NCI-H2196 (cell line): ENCODE measurements around the gene EXOC2.

Experiments used
- DNase-seq: peaks from one replicate; lab custom pipeline; 2025; ENCODE audit not compliant: unreplicated experiment; lab: John Stamatoyannopoulos, UW

The EXOC2 gene

DNA sequence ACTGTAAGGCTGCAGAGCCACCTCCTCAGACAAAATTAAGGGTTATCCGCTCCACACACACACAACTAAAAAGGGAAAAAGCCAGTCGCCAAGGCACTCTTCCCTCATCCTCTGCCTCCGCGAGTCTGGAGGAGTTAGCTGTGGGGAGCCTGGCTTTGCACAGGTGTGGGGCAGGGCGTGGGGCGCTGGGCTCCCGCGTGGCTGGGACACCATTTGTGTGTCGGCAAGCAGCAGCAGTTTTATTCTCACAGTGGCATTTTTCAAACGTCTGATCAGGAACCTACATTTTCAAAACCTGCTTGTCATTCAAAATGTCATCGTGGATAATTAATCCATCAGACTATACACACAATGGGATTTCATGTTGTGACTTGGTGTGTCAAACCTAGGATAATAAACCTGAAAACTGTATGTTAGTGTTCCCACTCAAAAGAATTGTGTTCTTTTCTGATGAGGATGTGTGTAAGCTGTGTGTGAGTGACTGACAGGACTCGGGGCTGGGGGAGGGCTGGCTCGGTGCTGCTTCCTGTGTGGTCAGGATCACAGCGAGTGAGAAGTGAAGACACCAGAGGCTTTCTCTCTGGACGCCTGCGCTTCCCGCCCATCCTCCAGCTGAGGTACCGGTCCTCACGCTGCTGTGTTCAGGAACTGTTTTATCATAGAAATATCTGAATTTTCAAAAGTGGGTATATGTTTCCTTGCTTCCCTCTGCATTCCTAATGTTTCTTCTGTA lies 218.3 kb downstream of the EXOC2 start:
- DNase-seq, result no peak

DNA sequence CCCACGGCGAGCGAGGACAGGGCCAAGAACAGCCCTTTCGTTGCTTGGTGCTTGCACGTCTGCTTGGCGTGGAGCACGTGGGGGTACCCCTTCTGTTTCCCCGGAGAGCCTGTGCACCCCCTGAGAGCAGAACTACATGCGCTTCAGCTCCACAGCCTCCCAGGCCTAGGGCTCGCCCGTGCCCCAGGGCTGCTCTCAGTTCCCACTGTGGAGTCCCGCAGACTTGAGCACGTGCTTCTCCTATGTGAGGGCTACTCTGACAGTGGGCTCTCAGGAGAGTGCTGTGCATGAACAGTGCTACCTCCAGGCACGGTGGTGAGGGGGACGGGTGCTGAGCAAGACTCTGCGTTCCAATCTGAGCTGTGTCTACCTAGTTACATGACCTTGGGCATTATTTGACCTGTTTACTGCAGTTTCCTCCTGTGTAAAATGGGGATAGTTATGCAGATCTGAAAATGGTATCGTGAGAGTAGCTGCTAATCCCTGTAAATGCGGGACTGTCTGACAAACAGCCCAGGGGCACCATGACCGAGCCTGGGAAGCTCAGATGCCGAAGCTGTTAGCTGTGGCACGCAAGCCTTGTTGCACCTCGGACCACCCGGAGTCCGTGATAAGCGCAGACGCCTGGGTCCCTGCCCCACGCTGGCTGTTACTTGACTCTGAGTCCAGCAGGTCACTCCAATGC lies 219.0 kb downstream of the EXOC2 start:
- DNase-seq, result no peak

DNA sequence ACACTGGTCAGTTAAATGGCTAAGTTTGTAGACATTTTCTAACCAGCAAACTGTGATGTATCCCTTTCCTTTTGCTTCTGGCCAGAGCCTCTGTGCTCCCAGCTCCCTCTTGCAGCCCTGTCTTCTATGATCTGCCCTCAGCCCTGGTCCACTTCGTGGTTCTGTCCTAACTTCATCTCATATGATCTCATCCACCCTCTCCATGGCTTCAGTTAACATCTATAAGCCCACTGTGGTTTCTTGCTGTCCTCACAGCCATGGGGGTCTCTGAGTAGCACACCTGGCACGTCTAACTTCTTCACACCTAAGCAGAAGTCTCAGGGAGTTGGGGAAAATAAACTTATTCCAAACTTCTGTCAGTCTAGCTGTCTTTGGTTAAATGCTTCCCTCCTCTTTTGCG lies 219.6 kb downstream of the EXOC2 start:
- no peak for DNase-seq

DNA sequence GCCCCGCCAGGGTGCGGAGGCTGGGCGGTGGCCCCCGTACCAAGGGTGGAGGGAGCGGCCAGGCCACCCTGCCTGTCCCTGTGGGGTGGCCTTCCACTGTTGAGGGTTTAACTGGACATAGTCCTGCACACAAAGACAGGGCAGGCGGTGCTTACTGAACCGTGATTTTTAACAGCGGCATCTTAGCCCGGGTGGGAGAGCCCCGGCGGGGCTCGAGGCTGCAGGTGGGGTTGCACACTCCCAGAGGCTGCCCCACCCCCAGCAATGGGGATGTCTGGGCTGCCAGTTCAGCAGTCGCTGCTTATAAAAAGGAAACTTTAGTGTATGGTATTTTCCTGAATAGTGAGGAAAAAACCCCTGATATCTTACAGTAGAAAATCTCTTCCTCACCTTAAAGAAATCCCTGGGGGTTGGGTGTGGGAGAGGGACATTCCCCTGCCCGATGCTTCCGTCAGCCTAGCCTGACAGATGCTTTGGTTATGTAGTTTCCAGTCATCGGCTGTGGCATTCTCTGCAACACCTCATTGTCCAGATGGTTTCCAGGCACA lies 222.0 kb downstream of the EXOC2 start:
- DNase-seq, result no peak

DNA sequence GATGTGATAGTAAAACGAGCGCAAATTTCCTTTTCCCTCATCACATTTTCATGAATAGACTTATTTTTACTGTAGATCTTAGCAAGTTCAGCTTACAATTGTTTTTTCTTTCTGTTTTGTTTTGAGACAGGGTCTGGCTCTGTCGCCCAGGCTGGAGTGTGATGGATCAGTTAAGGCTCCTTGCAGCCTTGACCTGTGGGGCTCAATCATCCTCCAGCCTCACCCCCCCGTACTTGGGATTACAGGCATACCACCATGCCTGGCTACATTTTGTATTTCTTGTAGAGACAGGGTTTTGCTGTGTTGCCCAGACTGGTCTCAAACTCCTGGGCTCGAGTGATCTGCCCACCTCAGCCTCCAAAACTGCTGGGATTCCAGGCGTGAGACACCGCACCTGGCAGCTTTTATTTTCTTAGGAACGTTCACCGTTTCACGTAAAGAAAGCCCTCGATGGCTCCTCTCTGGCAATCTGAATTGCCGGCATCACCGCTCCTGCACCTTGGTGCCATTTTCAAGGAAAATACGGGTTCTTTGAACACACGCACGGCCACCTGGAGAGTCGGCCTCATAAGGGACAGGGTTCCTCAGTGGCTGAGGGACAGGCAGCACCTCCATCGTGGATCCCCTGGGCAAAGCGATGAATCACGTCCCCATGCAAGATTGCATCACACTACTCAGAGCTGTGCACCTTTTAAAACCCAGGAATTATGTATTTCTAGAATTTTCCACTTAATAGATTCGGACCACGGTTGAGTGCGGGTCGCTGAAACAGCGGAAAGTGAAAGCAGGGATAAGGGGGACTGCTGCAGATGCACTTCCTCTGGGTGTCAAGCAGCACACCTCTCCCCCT lies 222.7 kb downstream of the EXOC2 start:
- DNase-seq, result no peak

DNA sequence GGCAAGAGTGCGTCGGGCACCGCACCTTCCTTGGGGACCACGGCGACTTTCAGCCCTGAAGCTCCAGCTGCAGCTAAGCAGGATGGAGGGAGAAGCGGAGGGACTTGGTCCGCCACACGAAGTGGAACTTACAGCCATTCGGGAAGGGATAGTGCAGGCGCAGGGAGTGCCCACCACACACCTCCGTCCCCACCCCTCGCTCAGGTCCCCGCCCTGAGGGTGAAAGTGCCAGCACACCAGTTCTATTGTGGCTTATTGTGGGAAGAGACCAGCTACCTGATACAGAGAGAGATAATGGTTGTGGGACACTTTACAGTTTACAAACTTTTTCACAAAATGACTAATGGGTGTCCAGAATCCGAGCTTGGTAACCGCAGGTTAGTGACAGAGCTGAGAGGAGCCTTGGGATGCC lies 225.3 kb downstream of the EXOC2 start:
- no peak for DNase-seq

DNA sequence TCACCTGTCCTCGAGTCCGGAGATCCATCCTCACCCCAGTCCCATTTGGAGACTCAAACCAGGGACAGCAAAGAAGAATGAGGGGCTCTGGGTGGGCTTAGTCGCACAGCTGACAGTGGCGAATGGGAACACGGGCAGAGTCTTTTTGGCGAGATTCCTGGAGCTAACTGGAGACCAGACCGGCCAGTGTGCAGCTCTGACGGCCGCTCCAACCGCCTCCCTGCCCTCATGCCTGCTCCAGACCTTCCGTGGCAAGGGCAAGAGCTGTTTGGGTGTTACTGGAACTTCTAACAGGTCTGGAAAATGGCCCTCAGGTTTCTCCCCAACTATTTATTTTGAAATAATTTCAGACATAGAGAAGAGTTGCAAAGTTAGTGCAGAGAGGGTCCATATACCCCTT lies 225.8 kb downstream of the EXOC2 start:
- DNase-seq, result no peak

DNA sequence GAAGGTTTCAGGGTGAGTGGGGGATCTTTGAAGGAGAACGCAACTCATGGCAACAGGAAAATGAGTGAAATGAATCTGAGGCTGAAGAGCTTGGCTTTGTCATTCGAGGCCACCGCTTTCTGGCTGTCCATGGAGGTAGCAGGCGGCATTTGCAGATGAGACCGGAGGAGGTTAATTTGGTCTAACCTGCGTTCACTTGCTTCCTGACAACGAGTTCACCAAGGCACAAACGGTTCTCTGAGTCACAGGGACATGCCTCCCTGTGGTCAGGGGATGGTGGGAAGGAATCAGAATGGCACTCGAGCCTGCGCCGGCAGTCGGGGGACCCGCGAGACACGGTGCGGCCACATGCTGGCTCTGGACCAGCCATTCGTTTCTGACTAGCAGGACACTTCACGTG lies 226.4 kb downstream of the EXOC2 start:
- no peak for DNase-seq

DNA sequence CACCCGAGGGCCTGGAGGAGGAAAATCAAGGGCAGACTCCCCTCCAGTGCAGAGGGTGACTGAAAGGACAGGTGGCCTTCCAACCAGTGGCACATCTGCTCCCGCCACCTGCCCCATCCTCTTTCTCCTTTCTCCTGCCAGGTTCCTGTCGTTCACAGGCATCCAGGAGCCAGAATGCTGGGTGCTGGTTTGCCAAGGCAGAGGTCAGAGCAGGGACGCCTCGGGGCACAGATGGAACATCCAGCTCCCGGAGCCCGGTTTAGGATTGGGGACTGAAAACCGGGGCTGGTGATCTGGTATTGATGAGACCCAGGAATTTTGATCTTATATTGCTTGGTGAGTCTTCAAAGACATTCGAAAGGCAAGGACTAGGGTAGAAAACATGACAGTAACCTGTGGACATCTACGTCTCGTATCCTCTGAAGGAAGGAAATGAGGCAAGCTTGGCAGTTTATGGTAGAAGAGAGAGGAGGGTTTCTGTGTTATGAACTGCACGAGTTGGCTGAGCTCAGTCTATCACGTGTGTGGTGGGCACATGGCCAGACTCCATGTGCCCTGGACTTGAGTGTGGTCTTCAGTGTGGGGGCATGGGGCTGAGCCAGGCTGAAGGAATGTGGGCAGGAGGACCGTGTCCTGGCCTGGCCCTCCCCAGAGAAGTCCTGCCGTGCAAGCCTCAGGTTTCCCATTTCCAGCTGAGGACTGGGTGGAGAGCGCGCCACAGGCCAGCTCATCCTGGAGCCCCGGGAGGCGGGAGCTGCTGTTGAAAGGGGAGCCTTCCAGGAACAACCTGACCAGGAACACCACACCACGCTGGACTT lies 227.2 kb downstream of the EXOC2 start:
- no peak for DNase-seq

DNA sequence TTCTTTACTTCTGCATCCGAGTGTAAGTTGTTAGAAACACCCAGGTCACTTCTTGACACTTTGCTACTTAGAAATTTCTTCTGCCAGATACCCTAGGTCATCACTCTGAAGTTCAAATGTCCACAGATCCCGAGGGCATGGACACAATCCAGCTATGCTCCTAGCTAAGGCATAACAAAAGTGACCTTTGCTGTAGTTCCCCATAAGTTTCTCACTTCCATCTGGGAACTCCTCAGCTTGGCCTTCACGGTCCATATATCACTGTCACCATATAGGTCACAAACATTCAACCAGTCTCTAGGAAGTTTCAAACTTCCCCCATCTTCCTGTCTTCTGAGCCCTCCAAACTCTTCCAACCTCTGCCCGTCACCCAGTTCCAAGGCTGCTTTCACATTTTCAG lies 236.1 kb downstream of the EXOC2 start:
- no peak for DNase-seq

DNA sequence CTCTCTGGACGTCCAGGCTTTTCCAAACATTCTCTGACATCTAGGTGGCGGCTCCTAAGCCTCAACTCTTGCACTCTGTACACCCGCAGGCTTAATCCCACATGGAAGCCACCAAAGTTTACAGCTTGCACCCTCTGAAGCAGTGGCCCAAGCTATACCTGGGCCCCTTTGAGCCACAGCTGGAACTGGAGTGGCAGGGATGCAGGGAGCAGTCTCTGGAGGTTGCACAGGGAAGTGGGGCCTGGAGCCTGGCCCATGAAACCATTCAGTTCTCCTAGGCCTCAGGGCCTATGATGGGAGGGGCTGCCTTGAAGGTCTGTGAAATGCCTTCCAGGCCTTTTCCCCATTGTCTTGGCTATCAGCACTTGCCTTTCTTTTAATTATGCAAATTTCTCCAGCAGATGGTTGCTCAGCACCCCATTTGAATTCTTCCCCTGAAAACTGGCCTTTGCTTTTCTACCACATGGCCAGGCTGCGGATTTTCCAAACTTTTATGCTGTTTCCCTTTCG lies 236.5 kb downstream of the EXOC2 start:
- no peak for DNase-seq

DNA sequence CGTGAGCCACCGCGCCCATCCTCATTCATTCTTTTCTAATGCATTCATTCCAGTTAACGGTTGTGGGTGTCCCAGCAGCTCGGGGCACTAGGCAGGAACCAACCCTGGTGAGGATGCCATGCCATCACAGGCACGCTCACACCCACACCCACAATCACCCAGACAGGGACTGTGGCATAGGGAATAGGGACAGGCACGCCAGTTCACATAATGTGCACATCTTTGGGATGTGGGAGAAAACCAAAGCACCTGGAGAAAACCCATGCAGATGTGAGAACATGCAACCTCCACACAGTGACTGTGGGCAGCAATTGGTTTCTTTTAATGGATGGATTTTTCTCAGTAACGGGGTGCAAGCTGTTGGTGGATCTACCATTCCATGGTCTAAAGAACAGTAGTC lies 237.1 kb downstream of the EXOC2 start:
- no peak for DNase-seq

DNA sequence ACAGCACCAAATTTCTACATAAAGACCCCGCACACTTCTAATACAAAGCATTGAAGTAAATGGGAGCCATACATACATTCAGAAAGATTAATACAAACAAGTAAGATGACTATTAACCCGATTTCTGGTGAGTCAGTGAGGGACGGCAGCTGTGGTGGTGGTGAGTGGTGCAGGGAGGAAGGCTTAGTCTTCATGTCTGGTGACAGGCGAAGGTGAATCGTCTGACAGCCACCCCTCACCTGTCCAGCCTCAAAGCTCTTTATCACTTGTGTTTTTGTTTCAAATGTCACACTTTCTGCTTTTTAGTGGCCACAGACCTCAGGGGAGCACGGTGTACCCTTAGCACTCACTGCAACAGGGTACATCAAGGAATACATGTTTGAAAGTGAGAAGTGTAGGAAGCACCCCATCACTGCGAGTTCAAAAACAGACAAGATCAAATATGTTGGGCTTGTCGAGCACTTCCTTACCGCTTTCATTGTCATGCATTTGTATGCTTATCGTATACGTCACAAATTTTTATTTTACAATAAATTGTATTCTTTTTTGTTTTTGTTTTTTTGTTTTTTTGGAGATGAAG lies 237.8 kb downstream of the EXOC2 start:
- no peak for DNase-seq

DNA sequence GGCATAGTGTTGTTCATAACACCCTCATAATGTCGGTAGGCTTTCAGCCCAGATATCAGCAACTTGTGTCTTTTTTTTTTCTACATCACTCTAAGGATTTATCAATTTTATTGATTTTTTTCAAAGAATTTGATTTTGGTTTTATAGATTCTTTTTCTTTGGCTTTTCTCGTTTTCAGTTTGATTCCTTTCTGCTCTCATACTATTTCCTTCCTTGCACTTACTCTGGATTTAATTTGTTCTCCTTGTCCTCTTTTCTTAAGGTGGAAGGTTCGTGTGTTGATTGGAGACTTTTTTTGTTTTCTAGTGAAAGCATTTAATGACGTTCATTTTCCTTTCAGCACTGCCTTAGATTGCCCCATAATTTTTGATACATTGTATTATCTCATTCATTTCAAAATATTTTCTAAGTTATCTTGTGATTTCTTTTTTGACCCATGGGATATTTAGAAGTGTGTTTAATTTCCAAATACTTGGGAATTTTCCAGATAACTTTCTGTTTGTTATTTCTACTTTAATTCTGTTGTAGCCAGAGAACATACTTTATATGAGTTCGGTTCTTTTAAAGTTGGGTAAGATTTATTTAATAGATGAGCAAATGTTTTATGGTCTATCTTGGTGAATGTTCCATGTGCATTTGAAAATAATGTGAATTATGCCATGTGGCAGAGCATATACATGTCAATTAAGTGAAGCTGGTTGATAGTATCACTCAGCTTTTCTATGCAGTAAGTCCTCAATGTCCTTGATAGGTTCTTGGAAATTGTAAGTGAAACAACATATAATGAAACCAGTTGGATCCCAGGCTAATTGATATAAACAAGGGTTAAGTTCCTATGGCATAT lies 238.6 kb downstream of the EXOC2 start:
- no peak for DNase-seq

DNA sequence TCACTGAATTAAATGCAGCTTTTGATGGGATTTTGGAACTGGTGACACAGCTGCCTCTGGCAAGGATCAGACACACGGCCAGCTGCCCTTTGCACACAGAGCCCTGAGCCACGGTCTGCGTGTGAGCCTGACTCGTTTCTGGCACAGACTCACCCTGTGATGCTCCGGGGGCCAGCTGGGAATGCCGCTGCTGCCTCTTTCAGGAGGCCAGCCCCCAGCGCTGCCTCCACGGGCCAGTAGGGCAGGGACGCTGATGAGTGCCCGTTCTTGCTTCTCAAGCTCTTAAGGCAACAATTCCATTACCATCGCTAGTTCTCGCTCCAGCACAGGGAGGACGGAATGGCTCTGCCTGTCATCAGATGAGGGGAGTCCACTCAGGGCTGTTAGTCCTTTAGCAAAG lies 239.8 kb downstream of the EXOC2 start:
- DNase-seq, result no peak

DNA sequence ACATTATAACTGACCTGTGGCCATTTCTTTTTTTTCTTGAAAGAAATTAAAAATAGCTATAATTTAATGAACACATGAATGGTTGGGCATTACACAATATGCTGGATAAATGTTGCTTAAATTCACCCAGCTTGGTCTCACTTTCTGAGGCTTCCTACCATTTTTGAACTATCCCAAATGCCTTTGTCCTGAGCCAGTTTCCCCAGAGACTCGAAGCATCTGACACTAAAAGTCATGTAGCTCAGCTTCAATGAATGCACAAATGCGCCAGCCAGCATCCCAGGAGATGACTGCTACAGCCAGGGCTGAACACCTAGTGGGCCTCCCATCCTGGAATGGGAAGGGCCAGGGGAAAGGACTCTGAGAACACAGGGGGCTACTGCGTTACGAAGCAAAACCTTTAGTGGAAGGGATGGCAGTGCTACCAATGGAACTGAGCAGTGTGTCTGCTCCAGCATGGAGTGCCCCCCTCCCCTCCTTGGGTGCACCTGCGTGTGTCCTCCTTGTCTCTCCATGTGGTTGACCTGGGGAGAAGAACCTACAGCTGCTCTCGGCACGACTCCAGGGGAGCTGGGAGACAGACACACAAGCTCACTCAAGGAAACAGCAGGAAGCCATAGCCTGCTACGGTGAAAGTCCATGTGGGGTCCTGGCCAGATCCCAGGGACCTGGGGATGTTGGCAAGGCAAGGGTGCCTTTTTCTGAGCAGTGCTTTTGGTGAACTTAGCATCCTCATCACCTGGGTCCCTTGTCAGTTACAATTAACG lies 240.5 kb downstream of the EXOC2 start:
- peak; percentile 16 for DNase-seq

DNA sequence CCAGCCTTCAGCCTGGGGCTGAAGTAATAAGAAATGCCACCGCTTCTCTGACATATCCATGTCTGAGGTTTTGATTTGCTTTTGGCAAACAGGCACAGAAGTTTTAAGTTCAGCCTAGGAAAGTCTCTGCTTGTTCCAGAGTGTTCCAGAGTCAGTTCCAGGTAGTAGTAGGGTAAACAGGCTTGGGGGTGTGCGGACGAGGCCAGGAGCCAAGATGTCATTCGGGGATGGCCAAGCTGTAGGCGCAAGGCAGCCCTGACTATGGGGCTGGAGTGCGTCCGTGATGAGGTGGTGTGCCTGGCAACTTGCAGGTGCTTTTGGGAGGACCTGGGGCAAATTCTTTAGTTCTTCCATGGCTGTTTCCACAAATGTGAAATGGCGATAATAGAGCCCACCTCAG lies 241.1 kb downstream of the EXOC2 start:
- DNase-seq, result no peak

DNA sequence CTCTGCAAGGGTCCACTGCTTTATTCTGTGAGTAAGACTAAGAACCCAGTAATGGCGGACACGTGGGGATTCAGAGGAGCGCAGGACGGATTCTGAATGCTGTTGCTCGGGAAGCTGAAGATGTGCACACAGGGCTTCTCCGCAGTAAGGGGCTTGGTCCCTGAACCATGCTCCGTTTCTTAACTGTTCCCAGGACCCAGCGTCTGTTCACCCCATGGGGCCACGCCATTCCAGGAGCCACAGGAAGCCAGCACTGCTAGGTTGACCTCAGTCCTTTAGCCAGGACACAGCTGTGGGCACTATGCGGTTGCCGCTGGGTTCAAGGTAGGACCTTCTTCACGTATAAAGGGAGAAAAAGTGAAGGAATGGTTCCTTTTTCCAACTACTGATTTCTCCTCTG lies 241.6 kb downstream of the EXOC2 start:
- no peak for DNase-seq
